C4-2B (cell line): ENCODE data around the gene HBS1L.

Experiments
- CTCF ChIP-seq: fragments of 450-650 bp; conservative IDR thresholded peaks from 2 replicates; pipeline ENCODE4 v1.5.1; 2017; ENCODE audit warnings: mild to moderate bottlenecking
- ZFX ChIP-seq: fragments of 450-650 bp; IDR thresholded peaks from 2 replicates; pipeline ENCODE4 v1.6.1; 2017

- no peak for TF ChIP-seq CTCF
- no peak for TF ChIP-seq ZFX
Measured at GRCh38 chr6:134921276-134921675, 133.3 kb downstream of the HBS1L start.
